22Rv1 (cell line): ENCODE measurements around the gene ADRM1.

Experiments
- ZFX ChIP-seq: fragments of 450-650 bp; IDR thresholded peaks from 2 replicates; pipeline ENCODE4 v1.6.1; 2017; ENCODE audit warnings: antibody characterized with exemption, borderline replicate concordance
- TF ChIP-seq, protein P1 (sequence below): fragments of 450-650 bp; IDR thresholded peaks from 2 replicates; pipeline ENCODE4 v1.5.1; 2017; ENCODE audit warnings: mild to moderate bottlenecking

DNA sequence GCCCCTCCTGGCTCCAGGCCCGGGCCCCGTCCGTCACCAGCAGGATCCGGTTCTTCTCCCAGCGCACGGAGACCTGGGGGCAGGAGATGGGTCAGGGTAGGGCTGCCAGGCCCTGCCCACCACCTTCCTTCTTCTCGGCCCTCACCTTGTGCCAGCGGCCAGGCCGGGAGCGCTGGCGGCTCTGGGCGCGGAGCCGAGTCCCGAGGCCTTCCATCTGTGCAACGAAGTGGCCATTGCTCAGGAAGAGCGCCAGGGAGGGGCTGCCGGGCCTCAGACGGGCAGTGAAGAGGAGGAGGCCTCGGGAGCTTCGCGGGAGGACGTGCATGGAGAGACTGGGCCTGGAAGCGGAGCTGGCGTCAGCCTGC, 7.9 kb downstream of the ADRM1 start:
- TF ChIP-seq, protein P1, sequence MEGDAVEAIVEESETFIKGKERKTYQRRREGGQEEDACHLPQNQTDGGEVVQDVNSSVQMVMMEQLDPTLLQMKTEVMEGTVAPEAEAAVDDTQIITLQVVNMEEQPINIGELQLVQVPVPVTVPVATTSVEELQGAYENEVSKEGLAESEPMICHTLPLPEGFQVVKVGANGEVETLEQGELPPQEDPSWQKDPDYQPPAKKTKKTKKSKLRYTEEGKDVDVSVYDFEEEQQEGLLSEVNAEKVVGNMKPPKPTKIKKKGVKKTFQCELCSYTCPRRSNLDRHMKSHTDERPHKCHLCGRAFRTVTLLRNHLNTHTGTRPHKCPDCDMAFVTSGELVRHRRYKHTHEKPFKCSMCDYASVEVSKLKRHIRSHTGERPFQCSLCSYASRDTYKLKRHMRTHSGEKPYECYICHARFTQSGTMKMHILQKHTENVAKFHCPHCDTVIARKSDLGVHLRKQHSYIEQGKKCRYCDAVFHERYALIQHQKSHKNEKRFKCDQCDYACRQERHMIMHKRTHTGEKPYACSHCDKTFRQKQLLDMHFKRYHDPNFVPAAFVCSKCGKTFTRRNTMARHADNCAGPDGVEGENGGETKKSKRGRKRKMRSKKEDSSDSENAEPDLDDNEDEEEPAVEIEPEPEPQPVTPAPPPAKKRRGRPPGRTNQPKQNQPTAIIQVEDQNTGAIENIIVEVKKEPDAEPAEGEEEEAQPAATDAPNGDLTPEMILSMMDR, result no peak
- no peak for TF ChIP-seq ZFX
